Activated CD8-positive, alpha-beta T cell treated with anti-CD3 and anti-CD28 coated beads, Interleukin-2, amount 10 ng/mL, durations not matched to agents 7 days and 5 days (primary cell): Measurements from ENCODE around the gene LHPP. TPM values are rescaled to one million over a fixed set of nuclear protein-coding genes. Genes with fewer than 3 reads are reported as not detected.
A peak's percentile ranks its signal among the peaks of the same experiment; 100 is the strongest.

ENCODE experiments used
- ATAC-seq: fragments of 150-1000 bp; cut with Tn5 transposase; one replicate; pipeline ENCODE4 v1.10.0; 2021; ENCODE audit warnings: moderate library complexity
- CTCF ChIA-PET: fragments of 350-600 bp; sonication (Branson Sonifier 250); formaldehyde crosslinking; loops from one replicate; lab custom pipeline; 2021; ENCODE audit warnings: antibody characterized with exemption; lab: Charles Lee
- POLR2A ChIA-PET: fragments of 350-600 bp; sonication (Branson Sonifier 250); formaldehyde crosslinking; loops from one replicate; lab custom pipeline; 2021; ENCODE audit warnings: antibody characterized with exemption; lab: Charles Lee
- DNase-seq: peaks from one replicate; pipeline ENCODE4 v3.0.0-alpha.2; 2020
- H3K27ac Mint-ChIP-seq: one replicate; pipeline ENCODE4 v1.8.0; 2021; ENCODE audit warnings: mild to moderate bottlenecking, mixed read lengths
- H3K27me3 Mint-ChIP-seq: one replicate; pipeline ENCODE4 v1.8.0; 2021; ENCODE audit warnings: low read depth, mixed read lengths
- H3K36me3 Mint-ChIP-seq: one replicate; pipeline ENCODE4 v1.8.0; 2021; ENCODE audit warnings: low read depth, mixed read lengths
- H3K4me1 Mint-ChIP-seq: one replicate; pipeline ENCODE4 v1.8.0; 2021; ENCODE audit warnings: low read depth, mixed read lengths
- H3K4me3 Mint-ChIP-seq: one replicate; pipeline ENCODE4 v1.8.0; 2021; ENCODE audit warnings: mild to moderate bottlenecking, mixed read lengths
- H3K9me3 Mint-ChIP-seq: one replicate; pipeline ENCODE4 v1.8.0; 2022; ENCODE audit warnings: mixed read lengths; ENCODE audit not compliant: insufficient read depth
- total RNA-seq, 2 experiments: library from RNA; stranded (reverse); gene quantifications; one replicate each; pipeline ENCODE4 v1.2.3, GENCODE V29; 2021

The LHPP gene
- total RNA-seq, 2 experiments from 2014 or later = 24.7 to 25.7 TPM

GRCh38 chr10:124493214-124493882 is 31.7 kb downstream of the LHPP start:
- Mint-ChIP-seq H3K4me3 (no peak overlapping the region), H3K36me3 (no peaks in the 10 kb centered on the region), H3K27ac (no peak overlapping the region), H3K27me3 (no peaks in the 10 kb centered on the region), H3K9me3 (no peaks in the 10 kb centered on the region), H3K4me1 (peaks cover 15% of the 10 kb centered on the region)
- ChIA-PET CTCF (interaction anchor here (0.9 to 1.3 kb wide), 2 partner anchors 28 to 248 kb away, joined by 3 to 4 read pairs; no protein-coding TSS in a partner anchor), POLR2A (interaction anchor here (0.6 kb wide), 1 partner anchor 261 kb away, joined by 3 read pairs; no protein-coding TSS in a partner anchor)
- DNase-seq = no peak
- no peak for ATAC-seq

GRCh38 chr10:124494046-124494807 is 32.6 kb downstream of the LHPP start:
- no peak for DNase-seq
- Mint-ChIP-seq H3K27me3 (no peaks in the 10 kb centered on the region), H3K27ac (peak overlapping the region; percentile 91), H3K4me1 (peaks cover 15% of the 10 kb centered on the region), H3K4me3 (peak overlapping the region; percentile 61), H3K36me3 (no peaks in the 10 kb centered on the region), H3K9me3 (no peaks in the 10 kb centered on the region)
- ChIA-PET POLR2A (no interaction called here), CTCF (interaction anchor here (1.3 kb wide), 2 partner anchors 91 to 247 kb away, joined by 3 read pairs; no protein-coding TSS in a partner anchor)
- peak; percentile 62 for ATAC-seq

GRCh38 chr10:124495162-124495561 is 33.5 kb downstream of the LHPP start:
- H3K4me1 Mint-ChIP-seq = peaks cover 15% of the 10 kb centered on the region
- ChIA-PET CTCF (interaction anchor here (1.3 kb wide), 1 partner anchor 91 kb away, joined by 3 read pairs; no protein-coding TSS in a partner anchor), POLR2A (interaction anchor here (0.5 kb wide), 1 partner anchor 13 kb away, joined by 3 read pairs; no protein-coding TSS in a partner anchor)
- no peak for DNase-seq
- H3K4me3 Mint-ChIP-seq = no peak overlapping the region
- no peaks in the 10 kb centered on the region for H3K27me3 Mint-ChIP-seq
- H3K36me3 Mint-ChIP-seq = peaks cover 2% of the 10 kb centered on the region
- H3K27ac Mint-ChIP-seq = no peak overlapping the region
- no peak for ATAC-seq
- no peaks in the 10 kb centered on the region for H3K9me3 Mint-ChIP-seq

GRCh38 chr10:124495725-124496124 is 34.1 kb downstream of the LHPP start:
- Mint-ChIP-seq H3K27ac (no peak overlapping the region), H3K36me3 (peaks cover 5% of the 10 kb centered on the region), H3K27me3 (no peaks in the 10 kb centered on the region), H3K4me1 (peaks cover 15% of the 10 kb centered on the region), H3K9me3 (no peaks in the 10 kb centered on the region), H3K4me3 (no peak overlapping the region)
- ChIA-PET POLR2A (interaction anchor here (0.5 kb wide), 1 partner anchor 14 kb away, joined by 3 read pairs; no protein-coding TSS in a partner anchor), CTCF (no interaction called here)
- ATAC-seq = no peak
- no peak for DNase-seq

- CTCF ChIA-PET = no interaction called here
- Mint-ChIP-seq H3K9me3 (no peaks in the 10 kb centered on the region), H3K4me3 (no peak overlapping the region), H3K4me1 (peaks cover 15% of the 10 kb centered on the region), H3K27me3 (no peaks in the 10 kb centered on the region), H3K36me3 (peaks cover 10% of the 10 kb centered on the region), H3K27ac (no peak overlapping the region)
- DNase-seq (no peak), ATAC-seq (no peak)
- POLR2A ChIA-PET = no interaction called here
Observed at GRCh38 chr10:124496150-124496549, 34.5 kb downstream of the LHPP start.

GRCh38 chr10:124496620-124497019 is 35.0 kb downstream of the LHPP start:
- CTCF ChIA-PET = no interaction called here
- peaks cover 12% of the 10 kb centered on the region for H3K36me3 Mint-ChIP-seq
- H3K9me3 Mint-ChIP-seq = no peaks in the 10 kb centered on the region
- H3K4me3 Mint-ChIP-seq = no peak overlapping the region
- no peaks in the 10 kb centered on the region for H3K27me3 Mint-ChIP-seq
- ATAC-seq (no peak), DNase-seq (no peak)
- peaks cover 15% of the 10 kb centered on the region for H3K4me1 Mint-ChIP-seq
- no peak overlapping the region for H3K27ac Mint-ChIP-seq
- POLR2A ChIA-PET = no interaction called here

- Mint-ChIP-seq H3K4me3 (no peak overlapping the region), H3K27me3 (no peaks in the 10 kb centered on the region), H3K27ac (no peak overlapping the region), H3K9me3 (no peaks in the 10 kb centered on the region), H3K4me1 (peaks cover 15% of the 10 kb centered on the region), H3K36me3 (peaks cover 15% of the 10 kb centered on the region)
- DNase-seq (no peak), ATAC-seq (no peak)
- POLR2A ChIA-PET = interaction anchor here (0.6 kb wide), 1 partner anchor 305 kb away, joined by 3 read pairs; no protein-coding TSS in a partner anchor
- CTCF ChIA-PET = no interaction called here
Observed at GRCh38 chr10:124497196-124497881, 35.7 kb downstream of the LHPP start.

- H3K27me3 Mint-ChIP-seq = no peaks in the 10 kb centered on the region
- ChIA-PET CTCF (no interaction called here), POLR2A (no interaction called here)
- H3K4me3 Mint-ChIP-seq = no peak overlapping the region
- DNase-seq (no peak), ATAC-seq (no peak)
- H3K4me1 Mint-ChIP-seq = peaks cover 15% of the 10 kb centered on the region
- no peaks in the 10 kb centered on the region for H3K9me3 Mint-ChIP-seq
- no peak overlapping the region for H3K27ac Mint-ChIP-seq
- H3K36me3 Mint-ChIP-seq = peaks cover 15% of the 10 kb centered on the region
Observed at GRCh38 chr10:124498056-124498455, 36.4 kb downstream of the LHPP start.

- ChIA-PET POLR2A (no interaction called here), CTCF (no interaction called here)
- ATAC-seq (no peak), DNase-seq (no peak)
- Mint-ChIP-seq H3K4me3 (no peak overlapping the region), H3K36me3 (peaks cover 15% of the 10 kb centered on the region), H3K9me3 (no peaks in the 10 kb centered on the region), H3K27me3 (no peaks in the 10 kb centered on the region), H3K4me1 (no peaks in the 10 kb centered on the region), H3K27ac (no peak overlapping the region)
Observed at GRCh38 chr10:124500757-124501156, 39.1 kb downstream of the LHPP start.

- POLR2A ChIA-PET = no interaction called here
- H3K27ac Mint-ChIP-seq = no peak overlapping the region
- ATAC-seq (no peak), DNase-seq (no peak)
- H3K27me3 Mint-ChIP-seq = no peaks in the 10 kb centered on the region
- H3K4me3 Mint-ChIP-seq = no peak overlapping the region
- H3K4me1 Mint-ChIP-seq = no peaks in the 10 kb centered on the region
- H3K36me3 Mint-ChIP-seq = peaks cover 15% of the 10 kb centered on the region
- H3K9me3 Mint-ChIP-seq = no peaks in the 10 kb centered on the region
- CTCF ChIA-PET = no interaction called here
Observed at GRCh38 chr10:124504711-124505110, 43.1 kb downstream of the LHPP start.

GRCh38 chr10:124505279-124505678 is 43.7 kb downstream of the LHPP start:
- no peaks in the 10 kb centered on the region for H3K9me3 Mint-ChIP-seq
- no peaks in the 10 kb centered on the region for H3K27me3 Mint-ChIP-seq
- DNase-seq = no peak
- no peak overlapping the region for H3K4me3 Mint-ChIP-seq
- ChIA-PET CTCF (no interaction called here), POLR2A (no interaction called here)
- no peaks in the 10 kb centered on the region for H3K4me1 Mint-ChIP-seq
- H3K36me3 Mint-ChIP-seq = peaks cover 13% of the 10 kb centered on the region
- no peak for ATAC-seq
- H3K27ac Mint-ChIP-seq = no peak overlapping the region
